Subcutaneous abdominal adipose tissue (tissue), 5 donors: ENCODE results near the gene ZNF280C.

Experiments used
- H3K27ac ChIP-seq: one replicate; pipeline ENCODE4 v1.7.0; 2013; ENCODE audit warnings: low read depth, mild to moderate bottlenecking, inconsistent platforms, low read length, moderate library complexity
- H3K27me3 ChIP-seq, 5 donors: one replicate each; pipeline ENCODE4 v1.7.0; 2013; ENCODE audit warnings: low read length in 5 of 5, inconsistent platforms in 1 of 5; ENCODE audit not compliant: control insufficient read depth in 5 of 5, insufficient read depth in 4 of 5
- H3K36me3 ChIP-seq, 5 donors: one replicate each; pipeline ENCODE4 v1.7.0; 2013; ENCODE audit warnings: low read length in 5 of 5; ENCODE audit not compliant: control insufficient read depth in 5 of 5, insufficient read depth in 5 of 5
- H3K4me1 ChIP-seq, 5 donors: one replicate each; pipeline ENCODE4 v1.7.0; 2013; ENCODE audit warnings: low read length in 5 of 5, mild to moderate bottlenecking in 3 of 5, moderate library complexity in 1 of 5; ENCODE audit not compliant: control insufficient read depth in 5 of 5, insufficient read depth in 5 of 5
- H3K4me3 ChIP-seq, 5 donors: one replicate each; pipeline ENCODE4 v1.7.0; 2013; ENCODE audit warnings: low read length in 5 of 5, low read depth in 1 of 5
- H3K9ac ChIP-seq, 5 donors: one replicate each; pipeline ENCODE4 v1.7.0; 2013; ENCODE audit warnings: low read length in 5 of 5, mild to moderate bottlenecking in 4 of 5, moderate library complexity in 3 of 5
- H3K9me3 ChIP-seq, 5 donors: one replicate each; pipeline ENCODE4 v1.7.0; 2013; ENCODE audit warnings: low read length in 5 of 5; ENCODE audit not compliant: control insufficient read depth in 5 of 5
- donor health status: healthy.
- donor health status: healthy.
- donor health status: healthy.
- donor health status: healthy.
- donor health status: healthy.

The ZNF280C gene

GRCh38 chrX:130268449-130269170, at the start of gene ZNF280C:
Gene ZNF280C (minus strand): TSS chrX:130268899. CDS start chrX:130260449, 8,450 bp downstream.
- Histone ChIP-seq H3K4me3 (peak within 1 kb of the TSS; percentile 51 to 79 (median 71)), H3K36me3 (no peaks in the 10 kb centered on the region), H3K27me3 (no peaks in the 10 kb centered on the region), H3K9me3 (peaks cover 0 to 2% (median 0%) of the 10 kb centered on the region in 5 donors), H3K9ac (peak within 1 kb of the TSS in 4 of 5 donors; percentile 42 to 76 (median 71)), H3K27ac (peak within 1 kb of the TSS; percentile 50), H3K4me1 (peaks cover 0 to 12% (median 7%) of the 10 kb centered on the region in 5 donors)

GRCh38 chrX:130304587-130305368, 36.1 kb upstream of the ZNF280C start:
- Histone ChIP-seq H3K27me3 (peaks cover 0 to 5% (median 0%) of the 10 kb centered on the region in 5 donors), H3K27ac (no peak overlapping the region), H3K4me1 (no peaks in the 10 kb centered on the region), H3K36me3 (no peaks in the 10 kb centered on the region), H3K9ac (no peak overlapping the region), H3K9me3 (peaks cover 0 to 2% (median 0%) of the 10 kb centered on the region in 5 donors), H3K4me3 (no peak overlapping the region)

GRCh38 chrX:130301977-130302376, 33.3 kb upstream of the ZNF280C start:
- H3K27me3 ChIP-seq = peaks cover 0 to 12% (median 5%) of the 10 kb centered on the region in 5 donors
- H3K4me1 ChIP-seq = no peaks in the 10 kb centered on the region
- no peak overlapping the region for H3K4me3 ChIP-seq
- no peak overlapping the region for H3K27ac ChIP-seq
- no peak overlapping the region for H3K9ac ChIP-seq
- H3K9me3 ChIP-seq = no peaks in the 10 kb centered on the region
- H3K36me3 ChIP-seq = no peaks in the 10 kb centered on the region

GRCh38 chrX:130301405-130301804, 32.7 kb upstream of the ZNF280C start:
- H3K9me3 ChIP-seq = no peaks in the 10 kb centered on the region
- no peak overlapping the region for H3K9ac ChIP-seq
- H3K4me1 ChIP-seq = no peaks in the 10 kb centered on the region
- H3K4me3 ChIP-seq = no peak overlapping the region
- H3K27ac ChIP-seq = no peak overlapping the region
- peaks cover 0 to 12% (median 5%) of the 10 kb centered on the region in 5 donors for H3K27me3 ChIP-seq
- H3K36me3 ChIP-seq = no peaks in the 10 kb centered on the region

GRCh38 chrX:130300010-130300282, 31.2 kb upstream of the ZNF280C start:
- Histone ChIP-seq H3K9me3 (no peaks in the 10 kb centered on the region), H3K9ac (no peak overlapping the region), H3K4me1 (no peaks in the 10 kb centered on the region), H3K27me3 (peaks cover 0 to 21% (median 8%) of the 10 kb centered on the region in 5 donors), H3K36me3 (no peaks in the 10 kb centered on the region), H3K4me3 (no peak overlapping the region), H3K27ac (no peak overlapping the region)

- Histone ChIP-seq H3K27ac (no peak overlapping the region), H3K4me3 (no peak overlapping the region), H3K9me3 (no peaks in the 10 kb centered on the region), H3K9ac (no peak overlapping the region), H3K36me3 (no peaks in the 10 kb centered on the region), H3K4me1 (no peaks in the 10 kb centered on the region), H3K27me3 (peaks cover 0 to 19% (median 5%) of the 10 kb centered on the region in 5 donors)
Measured at GRCh38 chrX:130299279-130300009, 30.7 kb upstream of the ZNF280C start.

- no peak overlapping the region for H3K9ac ChIP-seq
- H3K27ac ChIP-seq = no peak overlapping the region
- peaks cover 0 to 19% (median 5%) of the 10 kb centered on the region in 5 donors for H3K27me3 ChIP-seq
- no peaks in the 10 kb centered on the region for H3K36me3 ChIP-seq
- no peak overlapping the region for H3K4me3 ChIP-seq
- no peaks in the 10 kb centered on the region for H3K9me3 ChIP-seq
- no peaks in the 10 kb centered on the region for H3K4me1 ChIP-seq
Measured at GRCh38 chrX:130296743-130297142, 28.0 kb upstream of the ZNF280C start.

GRCh38 chrX:130296297-130296678, 27.6 kb upstream of the ZNF280C start:
- Histone ChIP-seq H3K4me1 (no peaks in the 10 kb centered on the region), H3K4me3 (no peak overlapping the region), H3K27me3 (peaks cover 0 to 19% (median 5%) of the 10 kb centered on the region in 5 donors), H3K27ac (no peak overlapping the region), H3K9ac (no peak overlapping the region), H3K36me3 (no peaks in the 10 kb centered on the region), H3K9me3 (no peaks in the 10 kb centered on the region)

- Histone ChIP-seq H3K4me3 (no peak overlapping the region), H3K4me1 (no peaks in the 10 kb centered on the region), H3K27ac (no peak overlapping the region), H3K9ac (no peak overlapping the region), H3K36me3 (no peaks in the 10 kb centered on the region), H3K27me3 (peaks cover 0 to 19% (median 5%) of the 10 kb centered on the region in 5 donors), H3K9me3 (no peaks in the 10 kb centered on the region)
Measured at GRCh38 chrX:130295519-130296296, 27.0 kb upstream of the ZNF280C start.
